GDM1 (cell line): Measurements from ENCODE around the gene FUBP1.
A peak's percentile ranks its signal among the peaks of the same experiment; 100 is the strongest.
"Not testable (repeated sequence)": the region's sequence is repeated elsewhere in the genome, so short reads cannot be mapped to it uniquely, and the experiment has no call there.

Experiments used
- DNase-seq: peaks from one replicate; lab custom pipeline; 2025; lab: John Stamatoyannopoulos, UW

The FUBP1 gene

GRCh38 chr1:77987919-77988318 is 9.0 kb upstream of the FUBP1 start:
- DNase-seq, result no peak

GRCh38 chr1:77986810-77987209 is 7.9 kb upstream of the FUBP1 start:
- DNase-seq, result no peak

- DNase-seq, result no peak
Measured at GRCh38 chr1:77984629-77985028, 5.8 kb upstream of the FUBP1 start.

- no peak for DNase-seq
Measured at GRCh38 chr1:77983997-77984355, 5.1 kb upstream of the FUBP1 start.

GRCh38 chr1:77983352-77983996 is 4.6 kb upstream of the FUBP1 start:
- DNase-seq, result not testable (repeated sequence)

- peak; percentile 71 for DNase-seq
Measured at GRCh38 chr1:77978293-77978968, 441 bp downstream of the FUBP1 start.

- DNase-seq, result no peak
Measured at GRCh38 chr1:77977989-77978292, 931 bp downstream of the FUBP1 start.

- DNase-seq, result no peak
Measured at GRCh38 chr1:77976433-77977076, 2.3 kb downstream of the FUBP1 start.

- DNase-seq, result no peak
Measured at GRCh38 chr1:77975907-77976306, 3.0 kb downstream of the FUBP1 start.

GRCh38 chr1:77975386-77975785 is 3.5 kb downstream of the FUBP1 start:
- no peak for DNase-seq

GRCh38 chr1:77972080-77972479 is 6.8 kb downstream of the FUBP1 start:
- DNase-seq, result no peak

- no peak for DNase-seq
Measured at GRCh38 chr1:77970192-77970591, 8.7 kb downstream of the FUBP1 start.

- DNase-seq, result no peak
Measured at GRCh38 chr1:77966291-77966690, 12.6 kb downstream of the FUBP1 start.

GRCh38 chr1:77961392-77961791 is 17.5 kb downstream of the FUBP1 start:
- DNase-seq, result no peak

- no peak for DNase-seq
Measured at GRCh38 chr1:77958850-77959249, 20.0 kb downstream of the FUBP1 start.

GRCh38 chr1:77958391-77958790 is 20.5 kb downstream of the FUBP1 start:
- DNase-seq, result no peak

GRCh38 chr1:77956464-77956863 is 22.4 kb downstream of the FUBP1 start:
- no peak for DNase-seq

- DNase-seq, result no peak
Measured at GRCh38 chr1:77955709-77956108, 23.2 kb downstream of the FUBP1 start.

GRCh38 chr1:77954521-77954920 is 24.4 kb downstream of the FUBP1 start:
- no peak for DNase-seq

- no peak for DNase-seq
Measured at GRCh38 chr1:77953907-77954306, 25.0 kb downstream of the FUBP1 start.

- DNase-seq, result no peak
Measured at GRCh38 chr1:77951328-77951727, 27.5 kb downstream of the FUBP1 start.

- DNase-seq, result no peak
Measured at GRCh38 chr1:77950873-77951272, 28.0 kb downstream of the FUBP1 start.

GRCh38 chr1:77948841-77949424 is 29.9 kb downstream of the FUBP1 start:
- DNase-seq, result no peak
